Measurements from ENCODE around the gene PGD.

Gene PGD

DNA sequence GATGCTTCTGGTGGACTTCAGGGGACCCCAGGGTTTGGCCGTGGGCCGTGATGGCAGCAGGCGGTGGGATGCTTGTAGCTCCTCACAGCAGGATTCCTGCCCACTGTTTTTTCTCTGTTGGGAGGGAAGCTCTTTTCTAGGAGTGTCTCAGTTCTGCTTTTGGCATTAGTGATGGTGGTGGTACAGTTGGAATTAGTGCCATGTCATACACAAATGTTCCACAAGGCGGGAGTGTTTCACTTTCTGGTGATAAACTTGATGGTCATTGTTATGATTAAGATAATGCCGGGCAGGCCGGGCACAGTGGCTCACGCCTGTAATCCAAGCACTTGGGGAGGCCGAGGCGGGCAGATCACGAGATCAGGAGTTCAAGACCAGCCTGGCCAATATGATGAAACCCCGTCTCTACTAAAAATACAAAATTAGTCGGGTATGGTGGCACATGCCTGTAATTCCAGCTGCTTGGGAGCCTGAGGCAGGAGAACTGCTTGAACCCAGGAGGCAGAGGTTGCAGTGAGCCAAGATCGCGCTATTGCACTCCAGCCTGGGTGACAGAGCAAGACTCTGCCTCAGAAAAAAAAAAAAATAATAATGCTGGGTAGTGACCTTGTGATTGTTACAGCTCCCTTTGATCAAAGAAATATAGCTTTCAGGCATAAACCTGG, 21.4 kb upstream of the PGD start:
- TF ChIP-seq, protein P1, sequence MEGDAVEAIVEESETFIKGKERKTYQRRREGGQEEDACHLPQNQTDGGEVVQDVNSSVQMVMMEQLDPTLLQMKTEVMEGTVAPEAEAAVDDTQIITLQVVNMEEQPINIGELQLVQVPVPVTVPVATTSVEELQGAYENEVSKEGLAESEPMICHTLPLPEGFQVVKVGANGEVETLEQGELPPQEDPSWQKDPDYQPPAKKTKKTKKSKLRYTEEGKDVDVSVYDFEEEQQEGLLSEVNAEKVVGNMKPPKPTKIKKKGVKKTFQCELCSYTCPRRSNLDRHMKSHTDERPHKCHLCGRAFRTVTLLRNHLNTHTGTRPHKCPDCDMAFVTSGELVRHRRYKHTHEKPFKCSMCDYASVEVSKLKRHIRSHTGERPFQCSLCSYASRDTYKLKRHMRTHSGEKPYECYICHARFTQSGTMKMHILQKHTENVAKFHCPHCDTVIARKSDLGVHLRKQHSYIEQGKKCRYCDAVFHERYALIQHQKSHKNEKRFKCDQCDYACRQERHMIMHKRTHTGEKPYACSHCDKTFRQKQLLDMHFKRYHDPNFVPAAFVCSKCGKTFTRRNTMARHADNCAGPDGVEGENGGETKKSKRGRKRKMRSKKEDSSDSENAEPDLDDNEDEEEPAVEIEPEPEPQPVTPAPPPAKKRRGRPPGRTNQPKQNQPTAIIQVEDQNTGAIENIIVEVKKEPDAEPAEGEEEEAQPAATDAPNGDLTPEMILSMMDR (conservative IDR thresholded peaks at IDR 0.05) = peak; percentile 84
- H3K27ac ChIP-seq = peak overlapping the region; percentile 66

DNA sequence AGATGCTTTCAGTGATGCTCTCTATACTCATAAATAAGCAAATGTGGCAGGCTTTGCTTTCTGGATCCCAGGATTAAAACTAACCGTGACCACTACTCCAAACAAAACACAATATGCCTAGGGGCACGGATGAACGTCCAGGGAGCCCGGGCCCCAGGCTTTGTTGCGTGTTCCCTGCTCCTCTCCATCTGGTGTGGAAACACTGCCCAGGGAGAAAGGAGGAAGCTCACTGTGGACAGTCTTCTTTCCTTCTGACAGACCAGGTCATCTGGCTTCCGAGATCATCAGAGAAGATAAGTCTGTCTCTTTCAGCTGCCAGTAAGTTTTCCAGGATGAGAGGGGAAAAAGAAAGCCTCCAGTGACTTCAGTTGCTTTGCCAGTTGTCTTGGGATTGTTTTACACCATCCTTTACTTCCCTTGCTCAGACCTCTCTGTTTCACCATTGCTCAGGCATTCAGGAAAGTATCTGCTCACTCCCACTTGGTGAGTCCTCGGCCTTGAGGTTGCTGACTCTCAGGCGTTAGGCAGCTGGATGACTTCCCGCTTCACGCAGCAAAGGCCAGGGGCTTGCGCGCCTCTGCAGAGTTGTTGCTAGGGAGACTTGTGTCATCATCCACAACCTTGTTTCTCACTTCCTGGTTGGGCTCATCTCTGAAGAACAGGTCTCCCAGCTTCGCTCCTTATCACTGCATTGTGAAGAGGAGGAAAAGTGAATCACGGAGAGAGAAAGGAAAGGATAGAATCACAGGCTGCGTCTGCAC, 20.6 kb upstream of the PGD start:
- no peak for TF ChIP-seq ZFX (IDR thresholded peaks at IDR 0.05)
- TF ChIP-seq, protein P1 (conservative IDR thresholded peaks at IDR 0.05) = no peak
- H3K27ac ChIP-seq = peak overlapping the region; percentile 66

DNA sequence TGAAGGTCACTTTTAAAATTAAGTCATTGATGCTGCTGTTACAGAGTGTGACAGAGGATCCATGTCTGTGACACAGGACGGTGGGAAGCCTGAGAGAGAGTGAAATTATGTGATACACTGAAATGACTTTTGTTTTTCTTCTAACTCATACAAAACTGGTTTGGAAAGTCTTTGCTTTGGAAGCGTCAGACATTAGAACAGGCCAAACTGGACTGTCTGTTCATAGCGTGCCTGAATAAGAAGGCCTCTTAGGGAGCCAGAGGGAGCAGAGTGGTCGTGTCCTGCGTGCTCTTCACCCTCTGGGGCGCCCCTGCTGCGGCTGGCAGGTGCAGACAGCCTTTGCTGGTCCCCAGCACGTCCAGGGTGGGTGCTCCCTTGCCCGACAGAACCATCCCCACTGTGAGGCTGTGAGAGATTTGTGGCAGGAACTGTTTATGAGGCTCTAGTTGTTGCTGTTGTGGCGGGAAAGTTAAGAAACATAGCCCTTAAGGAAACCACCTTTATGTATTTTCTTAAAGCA, 19.7 kb upstream of the PGD start:
- TF ChIP-seq ZFX (IDR thresholded peaks at IDR 0.05) = no peak
- TF ChIP-seq, protein P1 (conservative IDR thresholded peaks at IDR 0.05) = no peak

DNA sequence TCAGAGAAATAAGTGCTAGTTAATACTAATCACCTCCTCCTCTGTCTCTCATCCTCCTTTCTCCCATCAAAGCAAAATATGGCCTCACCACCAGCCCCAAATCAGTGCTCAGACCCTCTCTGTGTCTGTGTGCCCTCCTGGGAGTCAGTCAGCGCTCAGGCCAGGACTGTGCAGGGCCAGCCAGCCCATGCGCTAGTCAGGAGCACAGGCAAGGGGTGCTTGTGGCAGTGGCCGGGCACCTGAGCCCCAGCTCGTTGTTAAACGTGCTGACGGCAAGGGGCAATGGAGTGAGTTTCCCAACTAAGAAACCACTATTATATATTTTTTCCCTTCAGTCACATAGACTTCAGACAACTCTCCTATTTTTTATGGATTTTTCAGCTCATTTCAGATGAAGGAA, 19.2 kb upstream of the PGD start:
- TF ChIP-seq, protein P1 (conservative IDR thresholded peaks at IDR 0.05) = no peak
- no peak for TF ChIP-seq ZFX (IDR thresholded peaks at IDR 0.05)
- H3K27ac ChIP-seq = peak overlapping the region; percentile 66

More for the DNA sequence above, 19.7 kb upstream of the PGD start:
- peak overlapping the region; percentile 66 for H3K27ac ChIP-seq

DNA sequence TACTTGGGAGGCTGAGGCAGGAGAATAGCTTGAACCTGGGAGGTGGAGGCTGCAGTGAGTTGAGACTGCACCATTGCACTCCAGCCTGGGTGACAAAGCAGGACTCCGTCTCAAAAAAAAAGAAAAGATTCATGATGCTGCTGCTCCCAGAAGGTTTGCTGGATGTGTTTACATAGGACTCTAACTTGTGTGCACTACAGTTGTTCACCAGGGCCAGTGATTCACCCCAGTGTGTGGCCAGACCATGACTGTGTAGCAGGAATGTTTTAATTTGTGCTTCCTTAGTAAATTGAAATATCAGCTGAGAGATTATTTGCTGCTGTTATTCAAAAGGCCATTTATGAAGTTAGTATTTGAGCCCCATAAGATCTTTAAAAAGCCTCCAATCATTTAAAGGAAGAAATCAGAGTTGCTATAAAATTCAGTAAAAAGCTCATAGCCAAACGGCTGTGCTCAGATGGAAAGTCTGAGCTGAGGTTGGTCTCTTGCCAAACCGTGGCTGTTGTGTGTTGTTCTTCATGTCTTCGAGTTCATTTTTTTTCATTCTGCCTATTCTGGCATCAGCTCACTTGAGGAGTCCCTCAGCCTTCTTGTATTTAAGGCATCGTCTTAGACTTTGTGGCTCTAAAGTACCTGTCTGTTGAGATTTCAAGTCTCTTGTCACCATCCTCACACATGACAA, 18.1 kb upstream of the PGD start:
- H3K27ac ChIP-seq = peak overlapping the region; percentile 22; the same call in 1 of the 2 replicates
- TF ChIP-seq, protein P1 (conservative IDR thresholded peaks at IDR 0.05) = no peak
- TF ChIP-seq ZFX (IDR thresholded peaks at IDR 0.05) = no peak

DNA sequence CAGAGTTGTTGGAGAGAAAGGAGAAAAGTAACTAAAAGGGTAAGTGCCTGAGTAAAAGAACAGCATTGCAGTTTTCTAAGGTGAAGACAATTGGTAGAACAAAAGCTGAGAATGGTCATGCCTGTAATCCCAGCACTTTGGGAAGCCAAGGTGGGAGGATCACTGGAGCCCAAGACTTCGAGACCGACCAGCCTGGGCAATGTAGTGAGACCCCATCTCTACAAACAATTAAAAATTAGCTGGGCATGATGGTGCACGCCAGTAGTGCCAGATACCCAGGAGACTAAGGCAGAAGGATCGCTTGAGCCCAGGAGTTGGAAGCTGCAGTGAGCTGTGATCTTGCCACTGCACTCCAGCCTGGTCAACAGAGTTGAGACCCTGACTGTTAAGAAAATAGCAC, 15.2 kb upstream of the PGD start:
- TF ChIP-seq, protein P1 (conservative IDR thresholded peaks at IDR 0.05) = no peak
- TF ChIP-seq ZFX (IDR thresholded peaks at IDR 0.05) = no peak
- H3K27ac ChIP-seq = no peak overlapping the region

DNA sequence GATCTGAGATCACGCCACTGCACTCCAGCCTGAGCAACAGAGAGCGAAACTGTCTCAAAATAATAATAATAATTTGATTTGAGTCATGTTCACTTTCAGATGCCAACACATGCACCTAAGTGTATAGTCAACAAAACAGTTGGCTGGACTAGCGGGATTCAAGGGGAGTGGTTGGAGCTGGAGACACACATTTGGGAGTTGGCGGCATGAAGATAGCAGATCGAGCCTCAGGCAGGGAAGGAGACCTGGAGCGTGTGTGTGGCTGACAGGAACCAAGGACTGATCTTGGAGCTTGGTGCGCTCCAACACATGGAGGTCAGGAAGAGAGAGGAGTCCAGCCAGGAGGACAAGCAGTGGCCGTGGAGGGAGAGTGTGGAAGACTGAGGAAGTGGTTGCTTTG, 14.6 kb upstream of the PGD start:
- no peak overlapping the region for H3K27ac ChIP-seq
- no peak for TF ChIP-seq ZFX (IDR thresholded peaks at IDR 0.05)
- TF ChIP-seq, protein P1 (conservative IDR thresholded peaks at IDR 0.05) = no peak

All from C4-2B (cell line).